HuH-7 (cell line): ENCODE data around the gene SSH2.
A peak's percentile ranks its signal among the peaks of the same experiment; 100 is the strongest.
"Not testable (repeated sequence)": the region's sequence is repeated elsewhere in the genome, so short reads cannot be mapped to it uniquely, and the experiment has no call there.

Source experiments
- DNase-seq: peaks from one replicate; pipeline ENCODE4 v3.0.0; 2011; ENCODE audit warnings: low spot score

SSH2 gene

DNA sequence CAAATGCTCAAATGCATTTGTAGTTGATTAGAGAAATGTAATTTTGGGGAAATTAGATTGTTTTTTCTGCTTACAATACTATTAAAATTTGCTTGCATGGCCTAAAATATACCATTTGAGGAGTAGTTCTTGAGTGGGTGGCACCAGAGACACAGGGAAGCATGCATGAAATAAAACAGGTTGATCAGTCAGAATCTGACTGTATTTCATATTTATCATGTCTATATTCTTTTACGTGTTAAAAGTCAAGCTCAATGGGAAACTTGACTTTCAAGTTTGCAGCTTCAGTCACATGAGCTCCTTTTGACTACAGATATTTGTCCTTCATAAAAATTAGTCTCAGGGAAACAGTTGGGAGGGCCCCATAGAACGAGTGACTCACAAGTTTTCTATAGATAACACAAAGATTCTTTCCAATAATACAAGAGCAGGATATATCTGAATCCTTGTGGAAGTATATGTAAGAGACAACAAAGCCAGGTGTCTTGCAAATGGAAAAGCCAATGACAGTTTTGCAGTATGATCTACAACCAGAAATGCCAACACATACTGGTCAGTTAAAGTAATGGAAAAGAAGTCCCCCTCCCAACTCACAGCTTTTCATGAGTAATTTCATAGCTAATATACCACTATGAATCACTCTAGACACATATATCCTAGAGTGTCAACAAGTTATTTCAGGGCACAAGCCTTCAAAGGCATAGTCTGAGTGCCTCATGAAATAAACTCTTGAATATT lies 265.1 kb downstream of the SSH2 start:
- DNase-seq: no peak

DNA sequence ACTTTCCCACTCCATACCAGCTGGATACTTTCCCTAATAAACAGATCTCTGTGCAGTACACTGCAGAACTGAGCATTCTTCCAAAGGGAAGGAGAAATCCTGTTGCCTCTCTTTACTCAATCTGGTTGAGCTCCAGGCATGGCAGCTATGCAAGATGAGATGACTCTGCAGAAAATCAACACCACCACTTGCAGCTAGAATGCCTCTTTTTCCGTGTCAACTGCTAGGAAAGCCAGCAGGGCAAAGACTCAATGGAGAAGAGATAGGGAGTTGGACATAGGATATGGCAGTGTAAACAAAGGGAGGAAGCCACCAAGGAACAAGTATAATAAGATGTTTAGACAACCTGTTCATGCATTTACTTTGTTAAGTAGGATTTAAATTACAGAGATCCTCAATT lies 266.9 kb downstream of the SSH2 start:
- DNase-seq: peak; percentile 48

DNA sequence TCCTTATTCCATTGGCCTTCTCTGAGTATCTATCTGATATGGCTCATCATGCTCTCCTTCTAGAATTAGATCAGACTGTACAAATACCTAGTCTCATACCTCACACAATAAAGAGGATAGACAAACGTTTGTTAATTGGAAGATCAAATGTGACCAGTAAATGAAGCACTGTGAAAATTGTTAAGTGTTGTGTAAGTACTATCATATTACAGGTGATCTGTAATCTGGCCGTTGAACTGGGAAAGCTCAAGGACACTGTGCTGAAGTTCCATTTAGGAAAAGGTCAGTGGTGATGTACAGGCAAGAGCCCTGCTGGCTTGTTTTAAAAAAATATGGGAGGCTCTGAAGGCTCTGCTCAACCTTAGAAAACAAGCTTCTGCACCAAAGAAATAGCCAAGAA lies 268.8 kb downstream of the SSH2 start:
- peak; percentile 23 for DNase-seq

DNA sequence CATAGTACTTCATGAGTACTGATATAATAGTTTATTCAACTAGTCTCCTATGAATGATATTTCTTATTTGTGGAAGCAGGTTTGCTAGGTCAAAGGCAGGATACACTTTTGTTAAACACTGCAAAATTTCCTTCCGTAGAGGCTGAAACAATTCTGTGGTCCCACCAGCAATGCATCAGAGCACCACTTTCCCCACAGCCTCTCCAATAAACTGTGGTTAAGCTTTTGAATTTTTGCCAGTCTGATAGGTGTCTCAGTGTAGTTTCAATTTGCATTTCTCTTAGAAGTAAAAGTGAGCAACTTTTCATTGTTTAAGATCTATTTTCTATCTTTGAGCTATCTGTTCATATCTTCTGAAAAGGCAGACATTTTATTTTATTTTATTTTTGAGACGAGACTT lies 270.9 kb downstream of the SSH2 start:
- DNase-seq: no peak

DNA sequence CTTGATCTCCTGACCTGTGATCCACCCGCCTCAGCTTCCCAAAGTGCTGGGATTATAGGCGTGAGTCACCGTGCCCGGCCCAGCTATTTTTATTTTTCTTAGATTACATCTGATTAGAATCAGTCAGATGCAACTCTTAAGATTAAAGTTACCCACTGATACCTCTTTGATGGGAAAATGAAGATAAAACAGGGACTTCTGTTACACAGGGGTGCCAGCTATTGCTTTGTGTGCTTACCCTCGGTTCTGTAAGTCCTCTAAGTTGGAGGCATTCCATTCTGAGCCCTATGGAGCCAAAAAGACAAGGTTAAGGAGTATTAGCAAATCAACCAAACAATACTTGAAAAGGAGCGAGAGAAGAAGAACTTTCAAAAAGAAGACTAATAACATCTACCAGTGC lies 274.7 kb downstream of the SSH2 start:
- DNase-seq: no peak

DNA sequence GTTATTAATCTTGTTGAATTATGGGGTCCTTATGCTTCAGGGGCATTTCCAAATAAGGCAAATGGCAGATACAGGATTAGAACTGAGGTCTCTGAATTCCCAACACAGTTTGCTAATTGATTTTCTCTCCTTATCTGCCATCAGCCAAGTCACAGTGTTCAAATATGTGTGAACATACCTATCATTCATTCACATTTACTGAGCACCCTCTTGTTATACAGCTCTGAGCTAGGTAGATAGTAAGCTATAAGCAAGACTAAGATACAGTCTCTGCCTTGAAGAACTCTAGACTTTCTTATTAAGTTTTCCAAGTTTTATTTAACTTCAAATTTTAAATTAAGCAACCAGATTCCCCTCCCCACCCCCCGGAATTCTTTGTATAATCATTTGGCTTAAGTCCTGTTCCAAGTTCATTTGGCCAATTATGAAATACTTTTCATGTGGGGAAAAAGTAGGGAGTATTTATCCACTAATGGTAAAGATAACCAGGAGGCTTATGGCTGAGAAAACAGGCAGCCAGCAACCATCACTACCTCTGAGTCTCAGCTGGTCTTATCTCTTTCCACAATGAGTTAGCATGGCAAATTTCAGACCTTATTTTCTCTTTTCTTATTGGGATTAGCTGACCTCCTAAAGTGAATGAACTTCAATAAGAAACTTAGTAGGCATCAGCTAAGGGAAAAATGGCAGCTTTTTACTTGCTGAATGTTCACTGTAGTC lies 275.9 kb downstream of the SSH2 start:
- no peak for DNase-seq

DNA sequence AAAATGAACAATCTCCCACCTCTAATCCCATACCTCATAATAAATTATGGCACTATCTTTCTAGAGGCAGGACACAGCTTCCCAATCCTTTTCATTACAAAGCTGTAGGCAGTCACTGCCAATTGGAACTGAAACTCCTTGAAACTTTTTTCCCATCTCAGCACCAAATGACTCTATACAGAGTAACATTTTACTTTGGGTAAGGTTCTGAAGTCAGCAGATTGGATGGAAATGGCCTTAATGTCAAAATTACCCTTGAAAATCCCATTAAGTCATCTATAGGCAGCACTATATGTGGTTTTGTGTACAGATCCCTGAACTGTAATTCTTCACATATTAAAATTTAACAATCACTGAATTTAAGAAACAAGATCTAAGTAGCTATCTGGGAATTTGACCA lies 277.1 kb downstream of the SSH2 start:
- no peak for DNase-seq

DNA sequence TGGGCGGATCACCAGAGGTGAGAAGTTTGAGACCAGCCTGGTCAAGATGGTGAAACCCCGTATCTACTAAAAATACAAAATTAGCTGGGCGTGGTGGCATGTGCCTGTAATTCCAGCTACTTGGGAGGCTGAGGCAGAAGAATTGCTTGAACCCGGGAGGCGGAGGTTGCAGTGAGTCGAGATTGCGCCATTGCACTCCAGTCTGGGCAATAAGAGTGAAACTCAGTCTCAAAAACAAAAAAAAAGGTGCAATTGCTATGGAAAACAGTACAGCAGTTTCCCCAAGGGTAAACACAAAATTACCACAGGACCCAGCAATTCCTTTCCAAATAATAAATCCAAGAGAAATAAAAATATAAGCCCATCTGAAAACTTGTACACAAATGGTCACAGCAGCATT lies 278.1 kb downstream of the SSH2 start:
- not testable (repeated sequence) for DNase-seq

DNA sequence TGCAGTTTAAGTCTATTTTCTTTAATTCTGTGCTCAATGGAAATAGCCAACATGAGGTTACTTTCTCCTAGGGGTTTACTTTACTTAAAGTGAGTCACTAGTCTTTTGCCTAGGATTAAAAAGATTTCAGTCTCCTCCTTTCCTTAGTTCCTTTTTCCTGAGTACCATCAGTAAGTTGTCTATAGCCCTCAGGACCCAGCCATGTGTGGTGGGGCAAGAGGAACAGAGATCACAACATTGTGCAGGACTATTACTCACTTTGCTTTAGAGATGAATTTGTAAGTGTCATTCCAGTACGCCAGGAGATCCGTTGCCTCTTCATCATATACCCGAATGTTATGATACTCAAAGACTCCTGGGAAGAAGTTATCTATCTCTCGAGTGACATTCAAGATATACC lies 279.6 kb downstream of the SSH2 start:
- DNase-seq: no peak

DNA sequence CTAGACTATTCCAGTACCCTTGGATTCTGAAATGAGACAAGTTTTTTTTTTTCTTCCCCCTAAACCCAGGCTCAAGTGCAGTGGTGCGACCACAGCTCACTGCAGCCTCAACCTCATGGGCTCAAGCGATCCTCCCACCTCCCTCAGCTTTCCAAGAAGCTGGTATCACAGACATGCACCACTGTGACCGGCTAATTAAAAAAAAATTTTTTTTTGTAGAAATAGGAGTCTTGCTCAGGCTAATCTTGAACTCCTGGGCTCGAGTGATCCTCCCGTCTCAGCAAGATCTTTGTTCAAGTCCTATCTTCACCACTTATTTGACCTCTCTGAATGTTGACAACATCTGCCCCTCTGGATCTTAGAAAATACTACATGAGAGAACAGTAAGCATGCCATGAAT lies 280.7 kb downstream of the SSH2 start:
- DNase-seq: no peak

DNA sequence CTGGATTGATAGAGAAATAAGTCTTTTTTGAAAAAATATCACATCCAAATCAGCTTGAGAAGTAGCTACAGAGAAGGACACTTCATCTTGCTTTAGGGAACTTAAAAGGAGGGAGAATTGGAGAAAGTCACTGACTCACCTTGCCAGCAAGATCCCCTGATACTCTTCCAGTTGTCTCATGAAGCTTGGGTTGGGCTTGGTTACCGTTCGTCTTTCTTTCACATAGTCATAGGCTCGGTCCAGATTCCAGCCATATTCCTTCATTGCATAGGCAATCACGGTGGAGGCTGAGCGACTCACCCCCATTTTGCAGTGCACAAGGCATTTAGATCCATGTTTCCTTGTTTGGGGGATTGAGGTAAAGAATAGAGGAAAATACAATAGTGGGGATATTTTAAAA lies 282.0 kb downstream of the SSH2 start:
- no peak for DNase-seq

DNA sequence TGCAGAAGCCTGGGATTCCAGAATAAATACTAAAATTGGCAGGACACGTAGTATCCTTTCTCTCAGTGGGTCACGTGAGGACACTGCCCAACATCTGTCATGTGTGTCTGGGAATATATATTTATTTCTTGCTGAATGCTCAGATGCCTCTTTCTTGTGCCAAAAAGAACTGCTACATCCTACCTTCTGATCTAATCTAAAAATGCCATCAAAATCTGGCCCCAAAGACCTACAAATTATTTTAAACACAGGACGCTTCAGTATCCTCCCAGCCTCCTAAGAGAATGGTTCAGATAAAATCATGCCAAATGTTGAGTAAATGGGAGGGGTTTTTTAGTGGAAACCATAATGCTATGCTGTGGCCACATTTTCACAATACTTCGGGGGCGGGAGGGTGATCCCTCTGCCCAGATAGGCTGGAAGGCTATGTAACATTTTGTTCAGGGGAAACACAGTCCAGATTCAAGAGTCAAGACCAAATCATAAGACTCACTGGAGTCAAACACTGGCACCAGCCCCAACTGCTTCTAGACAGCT lies 284.4 kb downstream of the SSH2 start:
- DNase-seq: no peak

DNA sequence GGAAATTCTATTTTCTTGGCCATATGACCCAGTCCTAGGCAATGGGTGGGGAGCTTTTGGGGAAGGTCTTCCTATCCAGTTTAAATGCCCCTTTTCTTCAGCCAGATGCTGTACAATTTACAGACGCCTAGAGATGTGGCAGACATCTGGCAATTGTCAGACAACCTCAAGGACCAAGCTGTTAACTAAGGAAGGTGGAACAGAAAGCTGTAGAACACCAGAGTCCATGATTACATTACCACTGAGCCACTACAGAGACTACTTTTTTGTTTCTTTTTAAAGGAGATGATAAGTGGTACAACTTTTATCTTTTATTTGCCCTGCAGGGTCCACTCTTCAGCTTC lies 286.2 kb downstream of the SSH2 start:
- no peak for DNase-seq

DNA sequence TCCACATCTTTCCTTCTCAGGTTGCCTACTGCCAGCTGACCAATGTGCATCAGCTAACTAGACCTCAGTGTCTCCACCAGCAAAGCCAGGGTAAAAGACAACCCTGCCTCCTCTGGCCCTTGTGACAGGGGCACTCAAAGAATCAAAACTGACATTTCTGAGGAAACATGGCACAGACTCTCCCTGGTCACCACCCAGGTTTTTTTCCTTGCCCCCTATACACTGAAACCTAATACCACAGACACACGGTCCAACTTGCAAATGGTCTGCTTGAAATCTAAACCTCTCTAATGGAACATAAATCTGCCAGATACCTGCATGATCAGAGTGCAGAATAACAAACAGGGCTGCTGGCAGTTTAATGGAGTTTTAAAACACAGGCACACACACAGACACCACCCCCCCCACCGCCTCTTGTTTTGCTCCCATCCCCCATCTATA lies 287.8 kb downstream of the SSH2 start:
- DNase-seq: no peak

DNA sequence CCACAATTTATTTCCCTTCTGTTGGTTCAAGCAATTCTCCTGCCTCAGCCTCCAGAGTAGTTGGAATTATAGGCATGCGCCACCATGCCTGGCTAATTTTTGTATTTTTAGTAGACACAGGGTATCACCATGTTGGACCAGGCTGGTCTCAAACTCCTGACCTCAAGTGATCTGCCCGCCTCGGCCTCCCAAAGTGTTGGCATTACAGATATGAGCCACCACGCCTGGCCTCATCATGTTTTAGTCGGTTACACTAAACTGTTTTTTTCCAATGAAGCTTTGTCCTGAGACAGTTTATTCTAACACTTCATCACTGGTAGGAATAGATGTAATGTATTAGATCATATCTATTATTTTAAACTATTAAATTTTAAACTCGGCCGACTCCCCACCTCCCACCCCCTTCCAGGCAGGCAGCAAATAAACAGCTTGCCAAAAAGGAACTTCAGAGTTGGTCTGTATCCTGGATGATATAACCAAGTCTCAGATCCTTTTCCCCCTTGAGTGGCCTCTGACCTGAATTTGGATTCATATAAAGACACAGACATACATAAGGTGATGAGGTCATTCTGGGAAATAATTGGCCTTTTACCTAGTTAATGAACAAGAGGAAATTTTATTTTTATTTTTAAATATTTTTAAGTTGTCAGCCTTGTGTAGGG lies 288.9 kb downstream of the SSH2 start:
- no peak for DNase-seq

DNA sequence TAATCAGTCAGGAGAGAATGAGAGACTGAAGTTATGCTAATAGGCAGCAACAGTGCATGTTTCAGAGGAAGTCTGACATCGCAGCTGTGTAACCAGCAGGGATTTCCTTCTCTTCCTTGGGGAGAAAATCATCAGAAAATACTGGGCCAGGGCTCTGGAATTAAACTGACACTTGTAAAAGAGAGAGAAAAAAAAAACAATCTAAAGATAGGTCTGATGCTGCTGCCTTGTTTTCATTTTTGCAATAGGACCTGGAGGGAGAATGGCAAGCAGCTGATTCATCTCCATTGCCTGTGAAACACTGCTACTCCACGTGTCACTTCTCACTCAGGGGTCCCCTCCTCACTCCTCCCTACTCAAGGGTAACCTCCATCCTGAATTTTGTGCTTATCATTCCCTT lies 289.6 kb downstream of the SSH2 start:
- no peak for DNase-seq

DNA sequence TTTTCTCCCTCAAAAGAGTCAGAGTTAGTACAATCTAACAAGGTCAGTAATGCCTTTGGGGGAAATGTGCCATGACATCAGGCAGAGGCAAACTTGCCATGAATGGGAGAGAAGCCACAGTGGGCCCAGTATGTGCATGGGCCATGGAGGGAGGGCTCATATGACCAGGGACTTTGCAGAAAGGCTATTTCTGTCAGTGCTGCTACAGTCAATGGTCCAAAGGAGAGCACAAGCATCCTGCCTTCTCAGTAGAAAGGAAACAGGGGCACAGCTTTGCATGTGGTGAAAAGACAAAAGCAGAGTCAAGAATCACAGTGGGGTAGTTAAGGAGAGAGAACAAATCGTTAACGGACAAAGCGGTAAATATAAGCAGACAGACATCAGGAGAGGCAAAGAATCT lies 296.1 kb downstream of the SSH2 start:
- DNase-seq: no peak

DNA sequence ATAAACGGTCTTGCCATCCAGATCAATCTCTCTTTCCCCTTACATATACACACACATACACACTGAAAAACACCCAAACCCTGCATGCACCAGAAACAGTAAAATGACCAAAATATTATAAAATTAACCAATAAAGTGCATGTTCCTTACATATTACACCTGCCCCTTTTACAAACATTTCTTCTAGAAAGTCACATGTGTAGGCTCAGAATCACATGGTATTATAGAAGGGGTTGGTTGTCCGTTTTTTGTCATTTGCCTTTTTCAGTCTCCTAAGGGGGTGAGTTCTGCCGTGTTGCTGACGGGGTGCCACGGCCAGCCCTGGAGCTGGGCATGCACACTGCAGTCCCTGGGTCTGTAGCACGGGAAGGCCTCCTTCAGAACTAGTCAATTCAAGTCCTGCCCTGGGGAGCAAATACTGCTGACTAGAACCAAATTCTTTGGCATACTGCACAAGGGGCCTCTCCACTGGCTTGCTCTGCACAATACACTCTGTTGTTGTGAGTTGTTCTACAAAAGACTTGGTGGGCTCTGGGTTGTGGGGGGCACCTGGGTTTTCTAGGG lies 299.3 kb downstream of the SSH2 start:
- no peak for DNase-seq

DNA sequence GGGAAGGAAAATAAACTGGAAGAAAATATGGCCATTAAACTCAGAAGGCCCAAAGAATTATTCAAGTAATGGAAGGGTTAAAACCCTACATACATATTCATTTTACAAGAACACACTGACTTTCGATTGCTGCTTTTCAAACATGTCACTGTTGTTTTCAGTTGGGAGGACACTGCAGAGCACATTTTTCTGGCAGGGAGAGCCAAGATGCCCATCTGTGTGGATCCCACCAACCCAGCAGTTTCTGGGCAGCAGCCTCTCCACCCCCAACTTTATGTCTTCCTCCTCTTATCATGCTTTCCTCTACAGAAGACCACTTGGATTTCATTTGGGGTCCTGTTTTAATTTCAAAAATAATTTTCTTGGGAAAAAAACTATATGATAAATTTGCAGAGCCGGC lies 300.2 kb downstream of the SSH2 start:
- DNase-seq: no peak

DNA sequence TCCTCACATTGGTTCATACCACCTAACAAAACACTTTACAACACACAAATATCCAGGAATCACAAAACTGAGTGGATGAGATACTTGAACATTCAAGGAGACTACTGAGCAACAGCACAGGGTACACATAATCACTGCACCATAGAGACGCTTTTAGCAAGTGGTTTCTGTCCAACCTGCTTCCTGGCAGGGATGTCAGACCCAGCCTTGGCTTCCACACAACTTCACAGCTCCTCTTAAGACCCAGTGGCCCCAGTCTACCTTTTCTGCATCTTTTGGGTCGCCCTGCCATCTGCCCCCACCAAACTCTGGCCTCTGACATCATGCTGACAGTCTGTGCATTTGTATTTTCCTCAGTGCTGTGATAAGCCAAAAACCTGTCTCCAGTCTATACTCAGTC lies 301.4 kb downstream of the SSH2 start:
- DNase-seq: no peak

DNA sequence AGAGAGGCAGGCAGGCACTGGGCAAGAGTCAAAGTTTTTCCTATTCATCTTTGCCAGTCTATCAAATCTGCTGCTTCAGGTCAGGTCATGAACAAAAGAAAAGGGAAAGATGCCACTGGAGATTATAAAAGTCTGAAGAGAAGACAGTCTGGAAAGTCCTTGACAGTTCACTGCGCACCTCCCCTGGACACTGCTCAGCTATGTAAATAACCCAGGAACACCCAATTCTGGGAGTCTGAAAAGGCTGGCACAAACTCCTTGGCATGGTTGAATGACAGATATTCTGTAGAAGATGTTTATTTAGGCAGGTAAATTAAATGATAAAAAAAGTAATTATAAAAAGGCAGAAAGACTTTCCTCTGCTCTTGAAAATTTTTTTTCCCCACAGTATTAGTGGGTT lies 302.1 kb downstream of the SSH2 start:
- DNase-seq: no peak

DNA sequence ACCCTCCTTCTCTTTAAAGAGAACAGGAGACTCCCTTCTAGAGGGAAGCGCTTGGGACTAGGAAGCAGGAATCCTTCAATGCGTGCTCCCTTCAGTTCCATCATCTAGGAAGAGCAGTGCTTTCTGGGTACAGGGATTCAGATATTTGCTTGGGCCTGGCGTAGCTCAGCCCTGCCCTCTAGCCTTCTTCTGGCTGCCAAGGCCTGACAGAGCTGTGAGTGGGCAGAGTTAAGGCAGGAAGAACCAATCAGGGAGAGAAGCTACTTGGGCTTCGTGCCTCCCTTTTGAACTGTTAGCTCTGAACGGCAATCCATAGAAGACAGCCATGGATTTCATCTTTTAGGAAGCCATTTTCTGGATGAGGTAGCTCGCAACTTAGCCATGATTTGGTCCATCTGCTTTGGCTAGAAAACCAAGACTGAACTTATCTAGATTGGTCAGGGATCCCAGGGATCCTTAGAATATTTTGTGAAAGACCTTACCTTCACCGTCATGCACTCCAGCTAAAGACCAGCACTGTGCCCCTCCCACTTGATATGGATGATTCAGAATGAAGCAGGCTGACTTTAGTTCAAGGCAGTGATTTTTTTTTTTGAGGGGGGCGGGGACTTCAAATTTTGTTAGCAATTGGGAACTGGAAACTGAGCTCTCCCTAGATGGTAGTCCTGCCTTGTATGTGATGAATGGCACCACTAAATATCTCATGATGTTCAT lies 304.8 kb downstream of the SSH2 start:
- no peak for DNase-seq
